Caki2 (cell line): ENCODE data around the gene PPIG. TPM values are rescaled to one million over a fixed set of nuclear protein-coding genes. Genes with fewer than 3 reads are reported as not detected.
"Not testable (repeated sequence)": the region's sequence is repeated elsewhere in the genome, so short reads cannot be mapped to it uniquely, and the experiment has no call there.

ENCODE experiments used
- DNase-seq: peaks from one replicate; pipeline ENCODE4 v3.0.0-alpha.2; 2015; ENCODE audit warnings: low read depth
- in situ Hi-C: cut with HindIII; loops from 2 replicates; pipeline ENCODE4 v1.10.0; 2016; ENCODE audit warnings: low sequenced_read_pairs, low pct_unique_long_range_greater_than_20kb, mixed read lengths
- total RNA-seq: library from RNA; depleted of rRNA; stranded (reverse); fragments of >200 nt; shearing (Covaris generic); gene quantifications from 2 replicates; pipeline ENCODE4 v1.2.3, GENCODE V29; 2014; ENCODE audit warnings: low replicate concordance

Gene PPIG
- total RNA-seq, 1 experiment from 2014 or later = 11.7 TPM

DNA sequence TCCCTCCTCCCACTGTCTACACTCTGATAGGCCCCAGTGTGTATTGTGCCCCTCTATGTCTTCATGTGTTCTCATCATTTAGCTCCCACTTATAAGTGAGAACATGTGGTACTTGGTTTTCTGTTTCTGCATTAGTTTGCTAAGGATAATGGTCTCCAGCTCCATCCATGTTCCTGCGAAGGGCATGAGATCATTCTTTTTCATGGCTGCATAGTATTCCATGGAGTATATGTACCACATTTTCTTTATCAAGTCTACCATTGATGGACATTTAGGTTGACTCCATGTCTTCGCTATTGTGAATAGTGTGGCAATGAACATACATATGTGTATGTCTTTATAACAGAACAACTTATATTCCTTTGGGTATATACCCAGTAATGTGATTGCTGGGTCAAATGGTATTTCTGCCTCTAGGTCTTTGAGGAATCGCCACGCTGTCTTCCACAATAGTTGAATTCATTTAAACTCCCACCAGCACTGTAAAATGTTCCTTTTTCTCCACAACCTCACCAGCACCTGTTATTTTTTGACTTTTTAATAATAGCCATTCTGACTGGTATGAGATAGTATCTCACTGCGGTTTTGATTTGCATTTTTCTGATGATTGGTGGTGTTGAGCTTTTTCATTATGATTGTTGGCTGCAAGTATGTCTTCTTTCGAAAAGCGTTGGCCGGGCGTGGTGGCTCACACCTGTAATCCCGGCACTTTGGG is 1.4 kb upstream of the PPIG start:
- in situ Hi-C loops, DNase-seq: not testable (repeated sequence)

DNA sequence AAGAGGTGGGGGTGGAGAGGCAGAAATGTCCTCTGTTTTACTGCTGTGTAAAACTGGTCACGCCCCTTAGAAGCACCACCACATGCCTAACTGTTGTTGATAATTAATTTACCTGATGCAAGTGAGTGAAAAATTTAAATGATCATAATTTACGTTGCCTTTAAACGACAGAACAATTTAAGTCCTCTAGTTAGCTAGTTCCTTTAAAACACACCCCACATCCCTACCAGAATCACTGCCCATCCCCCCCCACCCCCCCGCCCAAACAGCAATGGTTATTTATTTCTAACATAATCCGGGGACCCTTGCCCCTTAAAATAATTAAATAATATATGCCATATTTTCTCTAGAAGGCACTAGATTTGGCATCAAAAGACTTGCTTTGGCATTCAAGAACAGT is 633 bp upstream of the PPIG start:
- DNase-seq = no peak
- in situ Hi-C loops = no loop called here

- DNase-seq = no peak
- in situ Hi-C loops = no loop called here
Observed at GRCh38 chr2:169585673-169586072, 1.5 kb downstream of the PPIG start.

DNA sequence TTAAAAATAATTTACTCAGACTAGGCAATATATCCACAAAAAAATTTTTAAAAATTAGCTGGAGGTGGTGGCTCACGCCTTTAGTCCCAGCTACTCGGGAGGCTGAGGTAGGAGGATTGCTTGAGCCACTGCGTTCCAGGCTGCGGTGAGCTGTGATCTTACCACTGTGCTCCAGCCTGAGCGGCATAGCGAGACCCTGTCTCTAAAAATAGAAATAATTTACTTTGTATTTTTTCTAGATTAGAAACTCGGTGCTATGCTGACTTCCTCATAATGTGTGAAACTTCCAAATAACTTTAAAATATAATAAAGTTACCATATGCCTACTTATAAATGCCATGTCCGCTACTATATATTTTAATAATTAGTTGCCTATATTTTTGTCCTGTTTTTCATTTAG is 6.7 kb downstream of the PPIG start:
- in situ Hi-C loops = no loop called here
- no peak for DNase-seq

- DNase-seq, in situ Hi-C loops: not testable (repeated sequence)
Observed at GRCh38 chr2:169596546-169596945, 12.4 kb downstream of the PPIG start.

DNA sequence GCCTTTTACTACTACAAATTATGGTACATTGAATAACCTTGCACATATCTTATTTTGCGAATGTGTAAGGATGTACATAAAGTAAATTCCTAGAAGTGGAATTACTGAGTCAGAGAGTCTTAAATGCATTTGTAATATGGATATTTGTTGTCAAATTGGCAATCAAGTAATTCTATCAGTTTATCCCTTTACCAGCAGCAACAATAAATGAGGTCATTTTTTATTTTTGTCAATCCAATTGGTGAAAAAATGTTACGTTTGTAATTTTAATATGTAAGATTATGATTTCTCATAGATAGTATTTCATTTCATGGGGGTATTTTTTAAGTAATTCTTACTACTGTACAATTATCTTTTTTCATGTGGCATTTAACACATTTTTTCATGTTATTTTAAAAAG is 14.8 kb downstream of the PPIG start:
- in situ Hi-C loops = no loop called here
- no peak for DNase-seq

GRCh38 chr2:169599568-169599967 is 15.4 kb downstream of the PPIG start:
- in situ Hi-C loops = no loop called here
- no peak for DNase-seq

GRCh38 chr2:169609264-169609663 is 25.1 kb downstream of the PPIG start:
- in situ Hi-C loops = no loop called here
- DNase-seq = no peak

DNA sequence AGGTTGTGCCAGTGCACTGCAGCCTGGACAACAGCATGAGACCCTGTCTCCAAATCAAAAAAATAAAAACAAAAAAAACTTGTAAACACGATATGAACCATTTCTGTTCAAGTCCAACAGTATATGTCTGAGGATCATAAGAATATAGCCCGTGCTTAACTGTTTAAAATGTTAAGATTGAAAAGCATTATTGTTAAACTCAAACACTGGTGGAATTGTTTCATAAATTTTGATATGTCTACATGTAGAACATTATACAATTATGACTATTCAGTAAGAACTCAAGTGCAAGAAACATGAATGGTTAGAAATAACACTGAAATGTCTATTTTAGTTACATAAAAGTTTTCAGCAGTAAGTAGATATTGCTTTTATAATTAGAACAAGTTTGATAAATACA is 29.7 kb downstream of the PPIG start:
- in situ Hi-C loops = no loop called here
- DNase-seq = no peak

- in situ Hi-C loops, DNase-seq: not testable (repeated sequence)
Observed at GRCh38 chr2:169615982-169616381, 31.8 kb downstream of the PPIG start.

- DNase-seq = no peak
- in situ Hi-C loops = no loop called here
Observed at GRCh38 chr2:169619946-169620345, 35.8 kb downstream of the PPIG start.

- in situ Hi-C loops = no loop called here
- DNase-seq = no peak
Observed at GRCh38 chr2:169620509-169620908, 36.4 kb downstream of the PPIG start.

GRCh38 chr2:169623235-169623634 is 39.1 kb downstream of the PPIG start:
- DNase-seq = no peak
- in situ Hi-C loops = no loop called here

- in situ Hi-C loops = no loop called here
- no peak for DNase-seq
Observed at GRCh38 chr2:169625781-169626180, 41.6 kb downstream of the PPIG start.

DNA sequence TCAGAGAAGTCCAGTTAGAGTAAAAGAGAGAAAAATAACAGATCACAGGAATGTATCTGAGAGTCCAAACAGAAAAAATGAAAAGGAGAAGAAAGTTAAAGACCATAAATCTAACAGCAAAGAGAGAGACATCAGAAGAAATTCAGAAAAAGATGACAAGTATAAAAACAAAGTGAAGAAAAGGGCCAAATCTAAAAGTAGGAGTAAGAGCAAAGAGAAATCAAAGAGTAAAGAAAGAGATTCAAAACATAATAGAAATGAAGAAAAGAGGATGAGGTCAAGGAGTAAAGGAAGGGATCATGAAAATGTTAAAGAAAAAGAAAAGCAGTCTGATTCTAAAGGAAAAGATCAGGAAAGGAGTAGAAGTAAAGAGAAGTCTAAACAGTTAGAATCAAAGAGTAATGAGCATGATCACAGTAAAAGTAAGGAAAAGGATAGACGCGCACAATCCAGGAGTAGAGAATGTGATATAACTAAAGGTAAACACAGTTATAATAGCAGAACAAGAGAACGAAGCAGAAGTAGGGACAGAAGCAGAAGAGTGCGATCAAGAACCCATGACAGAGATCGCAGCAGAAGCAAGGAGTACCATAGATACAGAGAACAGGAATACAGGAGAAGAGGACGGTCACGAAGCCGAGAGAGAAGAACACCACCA is 52.4 kb downstream of the PPIG start:
- DNase-seq = no peak
- in situ Hi-C loops = no loop called here

DNA sequence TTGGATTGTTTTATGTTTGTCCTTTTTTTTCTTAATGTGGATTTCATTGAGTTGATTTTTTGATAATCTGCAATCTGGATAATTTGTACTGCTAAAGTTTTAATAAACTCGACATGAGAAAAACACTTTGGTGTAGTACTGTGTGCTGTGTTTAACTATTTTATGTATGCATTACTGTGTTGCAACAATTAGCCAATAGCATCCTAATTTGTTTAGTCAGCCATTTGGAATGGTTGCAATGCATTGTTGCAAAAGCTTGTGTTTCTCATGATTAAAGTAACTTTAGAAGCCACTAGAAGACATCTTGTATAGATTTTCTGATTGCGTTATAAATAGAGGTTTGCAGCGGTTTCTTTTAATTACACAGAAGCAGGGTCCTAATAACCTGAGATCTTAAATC is 53.5 kb downstream of the PPIG start:
- in situ Hi-C loops = no loop called here
- DNase-seq = no peak

DNA sequence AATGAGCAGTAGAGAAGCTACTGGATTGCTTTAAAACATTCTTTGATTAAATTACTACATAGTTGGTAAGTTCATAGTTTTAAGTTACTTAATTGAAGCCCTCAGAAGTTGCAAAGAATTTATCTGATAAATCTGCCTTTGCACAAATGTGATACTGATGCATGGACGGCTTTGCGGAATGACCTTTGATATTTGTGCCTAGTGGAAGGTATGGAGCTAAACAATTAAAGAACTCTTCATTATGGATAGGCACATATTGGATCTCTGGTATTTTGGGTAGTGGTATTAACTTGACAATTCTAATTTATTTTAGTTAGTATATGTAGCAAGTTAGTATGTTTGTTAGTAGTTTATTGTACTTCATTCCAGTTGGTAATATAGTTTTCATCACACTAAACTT is 56.0 kb downstream of the PPIG start:
- no peak for DNase-seq
- in situ Hi-C loops = no loop called here

GRCh38 chr2:169641464-169641863 is 57.3 kb downstream of the PPIG start:
- in situ Hi-C loops = no loop called here

DNA sequence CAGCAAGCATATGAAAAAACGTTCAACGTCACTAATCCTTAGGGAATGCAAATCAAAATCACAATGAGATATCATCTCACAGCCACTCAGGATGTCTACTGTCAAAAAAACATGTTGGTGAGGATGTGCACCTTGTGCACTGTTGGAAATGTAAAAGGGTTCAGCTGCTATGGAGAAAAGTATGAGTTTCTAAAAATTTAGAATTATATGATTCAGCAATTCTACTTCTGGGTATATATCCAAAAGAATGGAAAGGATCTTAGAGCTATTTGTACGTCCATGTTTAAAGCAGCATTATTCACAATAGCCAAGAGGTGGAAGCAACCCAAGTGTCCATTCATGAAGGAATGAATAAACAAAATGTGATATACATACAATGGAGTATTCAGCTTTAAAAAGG is 60.0 kb downstream of the PPIG start:
- no peak for DNase-seq
- in situ Hi-C loops = no loop called here

More at GRCh38 chr2:169641464-169641863, 57.3 kb downstream of the PPIG start:
- no peak for DNase-seq

DNA sequence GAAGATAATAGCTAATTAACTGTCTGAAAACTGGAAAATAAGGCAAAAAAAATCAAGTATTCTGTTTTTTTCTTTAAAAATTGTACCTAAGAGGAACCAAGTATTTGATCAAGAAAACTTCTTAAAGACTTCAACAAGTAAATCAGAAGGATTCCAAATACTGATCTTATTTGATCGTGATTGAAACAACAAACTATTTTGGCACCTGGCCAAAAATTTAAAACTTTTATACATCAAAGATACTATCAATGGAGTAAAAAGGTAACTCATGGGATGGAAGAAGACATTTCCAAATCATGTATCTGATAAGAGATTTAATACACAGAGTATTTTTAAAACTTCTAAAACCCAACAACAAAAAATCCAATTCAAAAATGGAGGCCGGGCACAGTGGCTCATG is 63.3 kb downstream of the PPIG start:
- in situ Hi-C loops = no loop called here
- no peak for DNase-seq
